ENCODE measurements around the gene SEL1L. TPM values are rescaled to one million over a fixed set of nuclear protein-coding genes. Genes with fewer than 3 reads are reported as not detected.

The SEL1L gene
- total RNA-seq, 4 donors from 2014 or later: 16.5 to 57.1 (median 44.7) TPM

- Histone ChIP-seq H3K27me3 (no peaks in the 10 kb centered on the region), H3K27ac (peak overlapping the region in 2 of 4 donors; percentile 6 to 10), H3K4me3 (no peak overlapping the region), H3K9me3 (no peaks in the 10 kb centered on the region), H3K36me3 (no peaks in the 10 kb centered on the region), H3K4me1 (no peaks in the 10 kb centered on the region)
- TF ChIP-seq CTCF (IDR thresholded peaks at IDR 0.05): no peak
- TF ChIP-seq POLR2A (IDR thresholded peaks at IDR 0.05): no peak
- DNase-seq: no peak
Observed at GRCh38 chr14:81423504-81423903, 110.1 kb downstream of the SEL1L start.

Other genes starting within 250 kb of the SEL1L start
- gene STON2, start 133.5 kb downstream of the SEL1L start, total RNA-seq: 10 to 100 TPM in 3 of 4 donors, 1 to 10 TPM in 1; 6.3 to 25.3 (median 13.9) TPM

Measured in Peyer's patch (tissue), 4 donors.